SU-DHL-6 (cell line): ENCODE results near the gene FBH1.

Source experiments
- H2AFZ ChIP-seq: fragments of 200-600 bp; sonication (generic); 2 replicates; pipeline ENCODE4 v1.6.1; 2014; ENCODE audit warnings: low read depth, mild to moderate bottlenecking, moderate library complexity, mixed read lengths, antibody characterized with exemption, low read length; ENCODE audit not compliant: severe bottlenecking
- H3F3A ChIP-seq: fragments of 200-600 bp; shearing (Covaris generic); 2 replicates; pipeline ENCODE4 v1.6.0; 2016; ENCODE audit warnings: antibody characterized with exemption, mild to moderate bottlenecking; ENCODE audit not compliant: insufficient read depth
- H3K27ac ChIP-seq: fragments of 200-600 bp; sonication (generic); 2 replicates; pipeline ENCODE4 v1.5.1; 2016; ENCODE audit warnings: low read depth, mild to moderate bottlenecking, low read length, moderate library complexity, mixed read lengths
- H3K27me3 ChIP-seq: fragments of 200-600 bp; sonication (generic), shearing (Covaris generic); 2 replicates; pipeline ENCODE4 v1.6.0; 2014; ENCODE audit warnings: mild to moderate bottlenecking, low read length
- H3K36me3 ChIP-seq: fragments of 200-600 bp; sonication (generic); 2 replicates; pipeline ENCODE4 v1.6.1; 2014; ENCODE audit warnings: mild to moderate bottlenecking, low read length, mixed read lengths
- H3K4me2 ChIP-seq: fragments of 300-600, 200-600 bp; shearing (Covaris generic), sonication (generic); 2 replicates; pipeline ENCODE4 v1.6.0; 2014; ENCODE audit warnings: low read length, low read depth, mild to moderate bottlenecking; ENCODE audit not compliant: poor library complexity, severe bottlenecking
- H3K4me3 ChIP-seq: fragments of 200-600 bp; sonication (generic); 2 replicates; pipeline ENCODE4 v1.5.1; 2014; ENCODE audit warnings: antibody characterized with exemption, low read length, mild to moderate bottlenecking, mixed read lengths; ENCODE audit not compliant: insufficient read depth, poor library complexity, severe bottlenecking
- H3K79me2 ChIP-seq: fragments of 200-600 bp; sonication (generic); 2 replicates; pipeline ENCODE4 v1.6.1; 2014; ENCODE audit warnings: mild to moderate bottlenecking, low read length, moderate library complexity; ENCODE audit not compliant: insufficient read depth
- H3K9ac ChIP-seq: fragments of 200-600 bp; sonication (generic); 2 replicates; pipeline ENCODE4 v1.7.0; 2014; ENCODE audit warnings: mild to moderate bottlenecking, low read length
- H3K9me2 ChIP-seq: fragments of 200-600 bp; sonication (generic); replicated peaks from 2 replicates; pipeline ENCODE4 v1.6.1; 2014; ENCODE audit warnings: low read length; ENCODE audit not compliant: insufficient read depth
- H3K9me3 ChIP-seq: fragments of 200-600 bp; sonication (generic); 2 replicates; pipeline ENCODE4 v1.6.1; 2014; ENCODE audit warnings: low read length, mixed read lengths; ENCODE audit not compliant: insufficient read depth
- H4K20me1 ChIP-seq: fragments of 200-600 bp; sonication (generic); 2 replicates; pipeline ENCODE4 v1.6.1; 2014; ENCODE audit warnings: low read depth, mild to moderate bottlenecking, antibody characterized with exemption, low read length, moderate library complexity, mixed read lengths
- EZH2phosphoT487 ChIP-seq: fragments of 200-600 bp; sonication (generic), shearing (Covaris generic); conservative IDR thresholded peaks from 2 replicates; pipeline ENCODE4 v1.6.1; 2018; ENCODE audit warnings: mild to moderate bottlenecking, antibody characterized with exemption, low read length, moderate library complexity, mixed read lengths
- TF ChIP-seq, protein P1 (sequence below): fragments of 200-600 bp; sonication (generic); IDR thresholded peaks from one replicate; pipeline ENCODE4 v1.5.1; 2017; ENCODE audit warnings: antibody characterized with exemption, mild to moderate bottlenecking, low read length, moderate library complexity; ENCODE audit not compliant: insufficient read depth, poor library complexity, severe bottlenecking

FBH1 gene

DNA sequence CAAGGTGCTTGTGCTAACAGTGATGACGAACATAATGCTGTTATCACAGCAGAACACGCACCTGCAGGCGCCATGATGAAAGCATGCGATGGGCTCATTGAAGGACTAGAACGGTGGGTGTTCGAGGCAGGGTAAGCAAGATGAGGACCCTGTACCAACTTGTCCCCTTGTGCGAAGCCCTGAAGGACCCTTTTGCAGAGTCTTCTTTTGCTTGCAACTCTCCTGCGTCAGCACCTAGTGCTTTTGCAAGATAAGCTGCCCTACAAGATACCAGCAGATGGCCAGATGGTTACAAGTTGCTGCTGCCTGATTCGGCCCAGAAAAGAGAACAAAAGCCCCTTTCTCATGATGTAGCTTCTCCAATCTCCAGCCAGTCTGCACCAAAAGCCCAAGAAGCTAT is 91.5 kb downstream of the FBH1 start:
- Histone ChIP-seq H3K9me2 (no peaks in the 10 kb centered on the region), H3K27ac (no peak overlapping the region), H3K9me3 (no peaks in the 10 kb centered on the region), H4K20me1 (no peaks in the 10 kb centered on the region), H3F3A (no peaks in the 10 kb centered on the region), H3K9ac (no peak overlapping the region), H3K36me3 (no peaks in the 10 kb centered on the region), H3K4me3 (no peak overlapping the region), H3K4me2 (no peak overlapping the region), H2AFZ (no peak overlapping the region), H3K27me3 (no peaks in the 10 kb centered on the region), H3K79me2 (no peaks in the 10 kb centered on the region)
- TF ChIP-seq, protein P1, sequence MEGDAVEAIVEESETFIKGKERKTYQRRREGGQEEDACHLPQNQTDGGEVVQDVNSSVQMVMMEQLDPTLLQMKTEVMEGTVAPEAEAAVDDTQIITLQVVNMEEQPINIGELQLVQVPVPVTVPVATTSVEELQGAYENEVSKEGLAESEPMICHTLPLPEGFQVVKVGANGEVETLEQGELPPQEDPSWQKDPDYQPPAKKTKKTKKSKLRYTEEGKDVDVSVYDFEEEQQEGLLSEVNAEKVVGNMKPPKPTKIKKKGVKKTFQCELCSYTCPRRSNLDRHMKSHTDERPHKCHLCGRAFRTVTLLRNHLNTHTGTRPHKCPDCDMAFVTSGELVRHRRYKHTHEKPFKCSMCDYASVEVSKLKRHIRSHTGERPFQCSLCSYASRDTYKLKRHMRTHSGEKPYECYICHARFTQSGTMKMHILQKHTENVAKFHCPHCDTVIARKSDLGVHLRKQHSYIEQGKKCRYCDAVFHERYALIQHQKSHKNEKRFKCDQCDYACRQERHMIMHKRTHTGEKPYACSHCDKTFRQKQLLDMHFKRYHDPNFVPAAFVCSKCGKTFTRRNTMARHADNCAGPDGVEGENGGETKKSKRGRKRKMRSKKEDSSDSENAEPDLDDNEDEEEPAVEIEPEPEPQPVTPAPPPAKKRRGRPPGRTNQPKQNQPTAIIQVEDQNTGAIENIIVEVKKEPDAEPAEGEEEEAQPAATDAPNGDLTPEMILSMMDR: no peak

DNA sequence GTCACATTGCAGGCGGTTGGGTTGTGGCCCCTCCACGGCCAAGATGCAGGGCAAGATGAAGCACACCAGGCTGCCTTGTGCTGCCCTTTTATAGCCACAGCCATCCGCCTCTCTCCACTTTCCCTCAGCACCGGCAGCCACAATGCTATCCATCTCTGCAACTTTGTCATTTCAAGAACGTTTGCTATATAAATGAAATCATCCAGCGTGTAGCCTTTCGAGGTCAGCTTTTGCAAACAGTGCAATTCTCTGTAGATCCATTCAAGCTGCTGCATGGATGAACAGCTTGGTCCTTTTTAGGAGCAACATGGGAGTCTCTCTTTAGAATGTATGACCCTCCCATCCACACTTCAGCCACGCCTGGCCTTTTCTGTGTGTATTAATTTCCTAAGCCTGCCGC is 93.7 kb downstream of the FBH1 start:
- Histone ChIP-seq H3K79me2 (no peaks in the 10 kb centered on the region), H3K9me3 (no peaks in the 10 kb centered on the region), H3K36me3 (no peaks in the 10 kb centered on the region), H3K4me3 (no peak overlapping the region), H3K4me2 (no peak overlapping the region), H2AFZ (no peak overlapping the region), H3K9ac (no peak overlapping the region), H4K20me1 (no peaks in the 10 kb centered on the region), H3F3A (no peaks in the 10 kb centered on the region), H3K27me3 (no peaks in the 10 kb centered on the region), H3K9me2 (no peaks in the 10 kb centered on the region), H3K27ac (no peak overlapping the region)
- TF ChIP-seq, protein P1: no peak
- no peak for TF ChIP-seq EZH2phosphoT487

DNA sequence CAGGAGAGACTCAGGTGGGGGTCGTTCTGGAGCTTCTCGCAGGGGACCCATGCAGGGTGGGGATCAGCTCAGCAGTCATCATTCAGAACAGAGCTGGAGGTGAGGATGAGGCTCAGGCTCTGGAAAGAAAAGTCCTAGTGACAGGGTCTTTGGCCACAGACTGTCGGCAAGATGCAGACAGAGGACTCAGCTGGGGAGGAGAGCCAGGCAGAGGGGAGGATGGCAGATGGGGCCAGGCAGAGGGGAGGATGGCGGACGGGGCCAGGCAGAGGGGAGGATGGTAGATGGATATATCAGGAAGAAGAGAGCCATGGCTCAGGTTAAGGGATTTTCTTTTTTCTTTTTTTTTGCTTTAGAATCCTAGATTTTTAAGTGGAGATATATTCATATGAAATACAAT is 95.0 kb downstream of the FBH1 start:
- H3K9ac ChIP-seq: no peak overlapping the region
- H3K36me3 ChIP-seq: no peaks in the 10 kb centered on the region

More for the DNA sequence above, 95.0 kb downstream of the FBH1 start:
- Histone ChIP-seq H3K9me3 (no peaks in the 10 kb centered on the region), H3K79me2 (no peaks in the 10 kb centered on the region), H3K27ac (no peak overlapping the region), H2AFZ (no peak overlapping the region), H4K20me1 (no peaks in the 10 kb centered on the region), H3K27me3 (no peaks in the 10 kb centered on the region), H3F3A (no peaks in the 10 kb centered on the region), H3K4me3 (no peak overlapping the region), H3K4me2 (no peak overlapping the region), H3K9me2 (no peaks in the 10 kb centered on the region)
- no peak for TF ChIP-seq EZH2phosphoT487
- TF ChIP-seq, protein P1: no peak
